H1 (cell line): Measurements from ENCODE around the gene RXFP4. TPM values are rescaled to one million over a fixed set of nuclear protein-coding genes. Genes with fewer than 3 reads are reported as not detected.

ENCODE experiments used
- CTCF ChIA-PET: fragments of 300-600 bp; sonication (Branson Sonifier 250); formaldehyde crosslinking; loops from one replicate; lab custom pipeline; 2021; ENCODE audit not compliant: partially characterized antibody; lab: Charles Lee
- POLR2A ChIA-PET: fragments of 300-600 bp; sonication (Branson Sonifier 250); formaldehyde crosslinking; loops from one replicate; lab custom pipeline; 2021; ENCODE audit warnings: inconsistent platforms; ENCODE audit not compliant: partially characterized antibody; lab: Charles Lee
- DNase-seq, 2 experiments: peaks; one replicate each; pipeline versions ENCODE4 v3.0.0 to v3.0.0-alpha.2; 2010 to 2022; ENCODE audit warnings: low spot score in 2 of 2, low read depth in 1 of 2, mixed read lengths in 1 of 2
- FAIRE-seq: peaks from 2 replicates; lab custom pipeline; 2011; peaks lifted over from hg19 to GRCh38; lab: Jason Lieb, UNC
- H2AFZ ChIP-seq: 2 replicates; pipeline ENCODE4 v1.8.1; 2012; ENCODE audit warnings: low read length, inconsistent platforms
- H2AK5ac ChIP-seq: 2 replicates; pipeline ENCODE4 v1.6.1; 2013; ENCODE audit warnings: low read depth, low read length
- H2BK120ac ChIP-seq: replicated peaks from 2 replicates; pipeline ENCODE3; 2013; ENCODE audit warnings: low read depth, low read length, inconsistent platforms
- H2BK12ac ChIP-seq: 2 replicates; pipeline ENCODE4 v1.6.1; 2013; ENCODE audit warnings: low read depth, low read length
- H2BK15ac ChIP-seq: 2 replicates; pipeline ENCODE4 v1.6.1; 2013; ENCODE audit warnings: low read length
- H2BK20ac ChIP-seq: 2 replicates; pipeline ENCODE4 v1.6.1; 2013; ENCODE audit warnings: low read length
- H2BK5ac ChIP-seq: 2 replicates; pipeline ENCODE4 v1.6.1; 2013; ENCODE audit warnings: low read depth, low read length
- H3K14ac ChIP-seq: 2 replicates; pipeline ENCODE4 v1.6.1; 2013; ENCODE audit warnings: inconsistent platforms; ENCODE audit not compliant: insufficient read length
- H3K18ac ChIP-seq: 2 replicates; pipeline ENCODE4 v1.6.1; 2013; ENCODE audit warnings: low read length; ENCODE audit errors: extremely low read depth
- H3K23ac ChIP-seq: 2 replicates; pipeline ENCODE4 v1.6.1; 2013; ENCODE audit warnings: inconsistent platforms; ENCODE audit not compliant: insufficient read length
- H3K23me2 ChIP-seq: 2 replicates; pipeline ENCODE4 v1.6.1; 2013; ENCODE audit warnings: low read depth, low read length
- H3K27ac ChIP-seq: 2 replicates; pipeline ENCODE4 v1.6.1; 2011; ENCODE audit warnings: low read depth, low read length, inconsistent platforms
- H3K27me3 ChIP-seq, 4 experiments: replicated peaks in 1 of 4; 1 replicate in 1 of 4; 2 replicates in 3 of 4; pipeline versions ENCODE4 v1.6.1 to v1.8.1; 2011 to 2013; ENCODE audit warnings: low read length in 3 of 4, mild to moderate bottlenecking in 3 of 4, inconsistent platforms in 2 of 4, mixed read lengths in 2 of 4, moderate library complexity in 1 of 4; ENCODE audit not compliant: control insufficient read depth in 3 of 4, insufficient read depth in 3 of 4; ENCODE audit errors: extremely low read depth in 1 of 4
- H3K36me3 ChIP-seq, 4 experiments: 2 replicates each; pipeline versions ENCODE4 v1.6.1 to v1.8.1; 2011 to 2013; ENCODE audit warnings: mild to moderate bottlenecking in 4 of 4, low read length in 3 of 4, moderate library complexity in 2 of 4, control low read depth in 1 of 4, inconsistent platforms in 1 of 4; ENCODE audit not compliant: insufficient read depth in 4 of 4, control insufficient read depth in 2 of 4
- H3K4ac ChIP-seq: replicated peaks from 2 replicates; pipeline ENCODE3; 2013; ENCODE audit warnings: low read length, low read depth, mixed read lengths, inconsistent platforms; ENCODE audit not compliant: insufficient read length
- H3K4me1 ChIP-seq, 4 experiments: replicated peaks in 1 of 4; 1 replicate in 1 of 4; 2 replicates in 3 of 4; pipeline versions ENCODE4 v1.6.1 to v1.8.1; 2011 to 2013; ENCODE audit warnings: low read length in 3 of 4, inconsistent platforms in 2 of 4, mixed read lengths in 1 of 4; ENCODE audit not compliant: insufficient read depth in 4 of 4, control insufficient read depth in 3 of 4
- H3K4me2 ChIP-seq, 2 experiments: 2 replicates each; pipeline versions ENCODE4 v1.6.1 to v1.8.1; 2011 to 2013; ENCODE audit warnings: low read depth in 2 of 2, low read length in 2 of 2, control low read depth in 1 of 2, inconsistent platforms in 1 of 2, mild to moderate bottlenecking in 1 of 2; ENCODE audit not compliant: insufficient read depth in 1 of 2
- H3K4me3 ChIP-seq, 4 experiments: fragments of 200-600, 300-600 bp in 1 of 4; sonication (generic), shearing (Covaris generic), sonication (Bioruptor Twin) in 1 of 4; 2 replicates each; pipeline versions ENCODE4 v1.5.1 to v1.8.1; 2011 to 2016; ENCODE audit warnings: low read length in 4 of 4, low read depth in 3 of 4, control low read depth in 2 of 4, inconsistent platforms in 2 of 4, mild to moderate bottlenecking in 2 of 4, mixed read lengths in 1 of 4, moderate library complexity in 1 of 4; ENCODE audit not compliant: insufficient read depth in 2 of 4; ENCODE audit errors: extremely low read depth in 1 of 4
- H3K56ac ChIP-seq: replicated peaks from 2 replicates; pipeline ENCODE3; 2013; ENCODE audit warnings: low read depth, mild to moderate bottlenecking, mixed read lengths, low read length, inconsistent platforms; ENCODE audit not compliant: insufficient read length
- H3K79me1 ChIP-seq: 2 replicates; pipeline ENCODE4 v1.6.1; 2013; ENCODE audit warnings: low read depth, low read length, control low read depth
- H3K79me2 ChIP-seq, 2 experiments: 2 replicates each; pipeline versions ENCODE4 v1.6.1 to v1.8.1; 2012 to 2013; ENCODE audit warnings: low read length in 2 of 2, mild to moderate bottlenecking in 2 of 2, inconsistent platforms in 1 of 2; ENCODE audit not compliant: insufficient read depth in 2 of 2, control insufficient read depth in 1 of 2
- H3K9ac ChIP-seq, 4 experiments: replicated peaks in 1 of 4; 1 replicate in 1 of 4; 2 replicates in 3 of 4; pipeline versions ENCODE4 v1.6.1 to v1.8.1; 2011 to 2013; ENCODE audit warnings: low read depth in 3 of 4, low read length in 3 of 4, control low read depth in 2 of 4, mild to moderate bottlenecking in 2 of 4, moderate library complexity in 2 of 4, inconsistent platforms in 1 of 4; ENCODE audit errors: extremely low read depth in 1 of 4
- H3K9me3 ChIP-seq, 2 experiments: 2 replicates each; pipeline versions ENCODE4 v1.6.1 to v1.8.1; 2012 to 2013; ENCODE audit warnings: mild to moderate bottlenecking in 2 of 2, moderate library complexity in 2 of 2, control low read depth in 1 of 2, inconsistent platforms in 1 of 2, low read depth in 1 of 2, low read length in 1 of 2, mixed read lengths in 1 of 2; ENCODE audit not compliant: insufficient read depth in 2 of 2
- H4K20me1 ChIP-seq, 2 experiments: replicated peaks in 1 of 2; 2 replicates each; pipeline versions ENCODE3 to v1.8.1; 2011 to 2013; ENCODE audit warnings: inconsistent platforms in 2 of 2, low read length in 2 of 2, mild to moderate bottlenecking in 1 of 2; ENCODE audit not compliant: insufficient read depth in 2 of 2, control insufficient read depth in 1 of 2
- H4K5ac ChIP-seq: 2 replicates; pipeline ENCODE4 v1.6.1; 2013; ENCODE audit warnings: low read length, low read depth, mixed read lengths, inconsistent platforms; ENCODE audit not compliant: insufficient read length
- H4K8ac ChIP-seq: 2 replicates; pipeline ENCODE4 v1.8.0; 2013; ENCODE audit warnings: mild to moderate bottlenecking, moderate library complexity, low read length, inconsistent platforms; ENCODE audit not compliant: insufficient read depth; ENCODE audit errors: extremely low read depth
- H4K91ac ChIP-seq: replicated peaks from 2 replicates; pipeline ENCODE3; 2013; ENCODE audit warnings: low read length, mixed read lengths, inconsistent platforms; ENCODE audit not compliant: insufficient read length
- WGBS, 2 experiments: shearing (Covaris generic) in 1 of 2; methylation state at CpG; one replicate each; pipeline versions ENCODE4 v1.1.6 to v1.1.7; 2013 to 2015; ENCODE audit warnings: low lambda C conversion rate in 2 of 2, mixed read lengths in 2 of 2, inconsistent platforms in 1 of 2, low coverage in 1 of 2, missing lambda C conversion rate in 1 of 2; ENCODE audit not compliant: insufficient replicate concordance in 2 of 2, insufficient coverage in 1 of 2, insufficient read length in 1 of 2; ENCODE audit errors: extremely low coverage in 1 of 2, missing lambda C conversion rate in 1 of 2; 5-methylcytosine and 5-hydroxymethylcytosine counted together
- polyA plus RNA-seq, 7 experiments: library from polyadenylated mRNA; depleted of rRNA in 3 of 7; stranded (reverse) in 5 of 7; unstranded in 2 of 7; fragments of >200 nt in 5 of 7; fragments of 200-250 nt in 2 of 7; gene quantifications; 1 replicate in 5 of 7; 2 replicates in 1 of 7; 4 replicates in 1 of 7; pipeline versions ENCODE4 v1.2.1 to v1.2.3, GENCODE V29; 2011 to 2013; ENCODE audit warnings: missing spikeins in 2 of 7, mixed read lengths in 2 of 7
- total RNA-seq: library from RNA; stranded (reverse); fragmentation: NEBNext Ultra II Directional; extraction: Animal tissue kit (Norgen Biotek cat#: 25700); gene quantifications from 2 replicates; pipeline ENCODE4 v1.2.1, GENCODE V29; 2021

Gene RXFP4
- total and polyA plus RNA-seq, 2 of the 8 experiments (the other 6 are each of a cell fraction or from before 2014, with no cell fraction given), result not detected

DNA sequence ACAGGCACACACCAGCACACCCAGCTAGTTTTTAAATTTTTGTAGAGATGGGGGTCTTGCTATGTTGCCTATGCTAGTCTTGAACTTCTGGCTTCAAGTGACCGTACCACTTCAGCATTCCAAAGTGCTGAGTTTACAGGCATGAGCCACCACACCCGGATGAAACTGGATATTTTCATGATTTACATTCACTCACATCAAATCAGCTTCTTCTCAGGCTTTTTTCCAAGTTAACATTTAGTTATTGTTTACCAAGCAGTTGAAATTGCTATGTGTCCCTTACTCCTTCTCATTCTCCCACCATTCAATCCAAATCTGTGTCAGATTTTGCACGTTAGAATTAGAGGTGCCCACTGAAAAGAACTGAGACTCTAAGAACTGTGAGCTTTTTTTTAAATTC is 48.6 kb upstream of the RXFP4 start:
- WGBS, 2 experiments, result 84% methylated on average over 3 of the region's 3 CpGs; no CpG with 5 or more reads in 1 of the 2 experiments
- Histone ChIP-seq H2BK5ac (no peak overlapping the region), H3K23me2 (no peaks in the 10 kb centered on the region), H4K20me1 (no peaks in the 10 kb centered on the region), H3K14ac (no peak overlapping the region), H4K5ac (no peak overlapping the region), H3K56ac (no peak overlapping the region), H3K18ac (no peak overlapping the region), H2BK20ac (no peak overlapping the region), H3K27ac (no peak overlapping the region), H3K23ac (no peak overlapping the region), H3K79me1 (no peaks in the 10 kb centered on the region), H2AK5ac (0 out of 2 replicates have a peak overlapping the region, but pooled peaks have one; percentile 20), H3K27me3 (no peaks in the 10 kb centered on the region), H3K79me2 (no peaks in the 10 kb centered on the region), H3K9me3 (no peaks in the 10 kb centered on the region), H2BK120ac (no peak overlapping the region), H2BK12ac (no peak overlapping the region), H3K9ac (no peak overlapping the region), H4K8ac (no peak overlapping the region), H3K4me1 (no peaks in the 10 kb centered on the region), H3K4me3 (no peak overlapping the region), H4K91ac (no peak overlapping the region), H3K4ac (no peak overlapping the region), H3K4me2 (no peak overlapping the region), H2BK15ac (no peak overlapping the region), H3K36me3 (peaks cover 0 to 5% (median 2%) of the 10 kb centered on the region in 4 experiments; a peak in 4 of 8 replicates), H2AFZ (no peak overlapping the region)
- DNase-seq, result no peak
- FAIRE-seq, result no peak
- ChIA-PET CTCF (interaction anchor here (0.5 kb wide), 1 partner anchor 333 kb away, joined by 3 read pairs; no protein-coding TSS in a partner anchor), POLR2A (interaction anchor here (1.0 to 3.0 kb wide), 5 partner anchors 10 to 36 kb away, joined by 3 to 10 read pairs (median 4); partner anchors contain the start of genes GON4L and RIT1)
